HG03432 (cell line): ENCODE measurements around the gene RSBN1L.
"Not testable (repeated sequence)": the region's sequence is repeated elsewhere in the genome, so short reads cannot be mapped to it uniquely, and the experiment has no call there.

Source experiments
- ATAC-seq: cut with Tn5 transposase; IDR thresholded peaks from one replicate; pipeline ENCODE4 v1.9.1; 2021; ENCODE audit warnings: mild to moderate bottlenecking, moderate library complexity; ENCODE audit not compliant: unreplicated experiment

Gene RSBN1L

DNA sequence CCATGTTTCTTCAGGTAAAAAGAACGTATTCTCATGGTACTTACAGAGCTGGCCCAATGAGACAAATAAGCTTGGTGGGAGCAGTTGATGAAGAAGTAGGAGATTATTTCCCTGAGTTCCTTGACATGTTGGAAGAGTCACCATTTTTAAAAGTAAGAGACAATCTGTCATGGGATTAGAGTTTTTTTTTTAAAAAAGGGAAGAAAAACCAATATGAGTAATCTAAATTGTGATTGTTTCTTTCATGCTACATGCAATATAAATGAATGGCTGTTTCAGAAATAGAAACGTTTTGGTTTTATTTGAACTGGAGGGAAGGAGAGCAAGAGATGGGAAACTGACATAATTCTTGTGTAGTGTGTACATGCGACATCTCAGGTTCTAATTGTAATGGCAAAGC, 69.2 kb downstream of the RSBN1L start:
- no peak for ATAC-seq

- ATAC-seq: no peak
These were observed 69.9 kb downstream of the RSBN1L start for GRCh38 chr7:77765906-77766800.

DNA sequence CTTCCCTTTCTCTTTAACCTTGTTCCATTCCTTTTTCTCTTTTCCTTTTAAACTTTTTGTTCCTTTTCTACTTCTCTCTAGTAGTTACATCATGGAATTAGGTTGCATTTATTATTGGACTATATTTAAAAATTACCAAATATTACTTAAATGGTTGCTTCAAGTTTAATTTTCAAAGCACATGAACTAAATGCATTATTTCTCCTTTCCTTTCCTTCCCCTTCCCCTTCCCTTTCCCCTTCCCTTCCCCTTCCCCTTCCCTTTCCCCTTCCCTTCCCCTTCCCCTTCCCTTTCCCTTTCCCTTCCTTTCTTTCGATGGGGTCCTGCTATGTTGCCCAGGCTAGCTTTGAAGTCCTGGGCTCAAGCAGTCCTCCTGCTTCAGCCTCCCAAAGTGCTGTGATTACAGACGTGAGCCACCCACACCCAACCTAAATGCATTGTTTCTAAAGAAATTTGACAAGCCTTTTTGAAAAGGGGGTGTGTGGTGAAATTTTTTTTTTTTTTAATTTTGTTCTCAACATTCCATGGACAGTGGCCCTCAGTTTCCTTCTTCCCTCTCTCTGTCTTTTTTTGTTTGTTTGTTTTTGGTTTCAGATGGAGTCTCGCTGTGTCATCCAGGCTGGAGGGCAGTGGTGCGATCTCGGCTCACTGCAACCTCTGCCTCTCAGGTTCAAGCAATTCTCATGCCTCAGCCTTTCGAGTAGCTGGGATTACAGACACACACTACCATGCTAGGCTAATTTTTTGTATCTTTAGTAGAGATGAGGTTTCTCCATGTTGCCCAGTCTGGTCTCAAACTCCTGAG, 70.7 kb downstream of the RSBN1L start:
- ATAC-seq: no peak

DNA sequence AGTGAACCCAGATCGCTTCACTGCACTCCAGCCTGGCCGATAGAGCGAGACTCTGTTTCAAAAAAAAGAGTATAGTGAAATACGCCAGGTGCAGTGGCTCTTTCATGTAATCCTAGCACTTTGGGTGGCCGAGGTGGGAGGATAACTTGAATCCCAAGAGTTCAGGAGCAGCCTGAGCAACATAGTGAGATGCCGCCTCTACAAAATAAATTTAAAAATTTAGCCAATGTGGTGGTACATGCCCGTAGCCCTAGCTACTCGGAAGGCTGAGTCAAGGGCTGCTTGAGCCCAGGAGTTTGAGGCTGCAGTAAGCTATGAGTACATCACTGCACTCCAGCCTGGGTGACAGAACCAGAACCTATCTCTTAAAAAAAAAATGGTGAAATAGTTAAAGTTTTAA, 74.1 kb downstream of the RSBN1L start:
- no peak for ATAC-seq

DNA sequence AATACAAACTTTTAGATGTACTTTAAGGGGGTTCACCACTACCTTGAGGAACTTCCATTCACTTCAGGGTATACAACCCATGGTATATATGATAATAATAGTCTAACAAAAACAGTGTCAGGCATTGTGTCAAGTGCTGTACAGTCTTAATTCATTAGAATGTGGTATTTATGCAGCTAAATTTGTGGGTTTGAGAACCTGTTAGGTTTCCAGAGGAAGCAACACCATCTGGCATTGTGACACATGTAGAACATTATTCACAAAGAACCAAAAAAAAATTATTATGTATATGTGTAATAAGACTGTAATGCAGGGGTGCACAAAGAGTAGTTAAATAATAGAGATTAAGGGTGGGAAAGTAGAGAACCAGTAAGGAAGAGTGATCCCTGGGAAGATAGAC, 75.6 kb downstream of the RSBN1L start:
- ATAC-seq: no peak

GRCh38 chr7:77778535-77778934, 82.3 kb downstream of the RSBN1L start:
- no peak for ATAC-seq

DNA sequence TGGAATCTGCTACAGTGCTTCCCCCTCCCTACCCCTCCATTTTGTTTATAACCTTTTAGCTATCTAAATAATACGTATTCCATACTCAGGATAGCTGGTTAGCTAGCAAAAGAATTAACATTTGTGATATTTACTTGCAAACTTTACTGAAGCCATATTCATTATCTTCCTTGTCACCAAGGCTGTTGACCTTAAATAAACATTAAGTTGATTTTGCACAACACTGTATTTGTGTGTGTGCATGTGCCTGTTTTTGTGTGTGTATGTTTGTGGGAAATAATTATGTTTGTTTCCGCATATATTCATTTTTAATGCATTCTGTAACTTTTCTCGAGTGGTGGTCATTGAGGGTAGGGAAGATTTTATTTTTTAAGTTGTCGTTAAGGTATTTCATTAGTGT, 86.1 kb downstream of the RSBN1L start:
- no peak for ATAC-seq

DNA sequence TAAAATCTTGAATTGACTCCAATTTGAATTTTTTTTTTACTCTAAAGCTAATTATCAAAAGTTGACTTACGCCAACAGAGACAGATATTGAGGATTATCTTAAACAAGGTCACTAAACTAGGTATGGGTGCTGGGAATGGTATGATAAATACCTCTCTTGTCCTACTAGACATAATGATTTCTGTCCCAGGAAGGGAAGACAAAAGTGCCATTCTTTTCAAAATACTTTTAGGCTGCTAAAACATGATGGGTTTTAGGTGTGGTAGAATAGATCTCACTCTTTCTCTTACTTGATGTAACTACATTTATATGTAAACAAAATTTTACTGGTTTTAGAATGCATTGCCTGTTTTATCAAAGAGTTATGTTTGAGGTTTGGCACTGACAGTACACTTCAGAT, 86.9 kb downstream of the RSBN1L start:
- ATAC-seq: no peak

DNA sequence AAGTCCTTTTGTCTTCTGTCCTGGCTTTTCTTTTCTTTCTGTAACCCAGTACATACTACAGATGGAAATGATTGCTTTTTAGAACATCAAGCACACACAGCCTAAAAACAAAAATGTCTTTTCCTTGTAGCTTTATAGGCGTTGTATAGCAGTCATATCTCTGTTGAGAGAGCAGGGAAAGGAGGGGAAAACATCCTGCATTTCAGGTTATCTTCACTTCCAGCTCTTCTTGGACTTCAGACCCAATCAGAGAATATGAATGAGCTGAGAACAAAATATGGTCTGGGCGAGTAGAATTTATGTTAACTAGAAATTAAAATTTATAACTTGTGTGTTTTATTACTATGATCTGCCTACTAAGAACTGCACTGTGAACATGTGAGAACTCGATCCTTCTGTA, 87.3 kb downstream of the RSBN1L start:
- ATAC-seq: no peak

DNA sequence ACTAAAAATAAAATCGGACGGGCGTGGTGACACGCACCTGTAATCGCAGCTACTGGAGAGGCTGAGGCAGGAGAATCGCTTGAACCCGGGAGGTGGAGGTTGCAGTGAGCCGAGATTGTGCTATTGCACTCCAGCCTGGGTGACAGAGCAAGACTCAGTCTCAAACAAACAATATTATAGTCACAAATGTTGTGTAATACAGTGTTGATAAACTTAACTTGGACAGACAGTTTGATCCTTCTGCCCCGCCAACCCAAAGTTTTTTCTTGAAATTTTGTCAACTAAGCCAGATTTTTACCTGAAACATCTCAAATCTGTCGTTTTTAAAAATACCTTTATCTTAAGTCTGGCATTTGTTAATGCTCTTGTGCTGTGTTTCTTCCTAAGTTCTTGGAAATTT, 88.2 kb downstream of the RSBN1L start:
- not testable (repeated sequence) for ATAC-seq

- no peak for ATAC-seq
These were observed 89.8 kb downstream of the RSBN1L start for GRCh38 chr7:77786018-77786417.

DNA sequence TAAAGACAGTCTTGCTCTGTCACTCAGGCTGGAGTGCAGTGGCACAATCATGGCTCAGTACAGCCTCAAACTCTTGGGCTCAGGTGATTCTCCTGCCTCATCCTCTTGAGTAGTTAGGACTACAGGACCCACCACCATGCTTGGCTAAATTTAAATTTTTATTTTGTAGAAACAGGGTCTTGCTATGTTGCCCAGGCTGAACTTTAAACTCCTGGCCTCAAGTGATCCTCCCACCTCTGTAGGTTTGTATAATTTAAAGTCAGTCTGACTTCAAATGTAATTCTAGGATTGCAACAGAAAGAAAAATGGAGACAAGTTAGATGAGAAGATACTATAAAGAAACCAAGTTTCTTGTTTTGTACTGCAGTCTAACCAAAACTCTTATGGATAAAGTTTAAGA, 90.5 kb downstream of the RSBN1L start:
- no peak for ATAC-seq

GRCh38 chr7:77788327-77788902, 92.2 kb downstream of the RSBN1L start:
- ATAC-seq: no peak

DNA sequence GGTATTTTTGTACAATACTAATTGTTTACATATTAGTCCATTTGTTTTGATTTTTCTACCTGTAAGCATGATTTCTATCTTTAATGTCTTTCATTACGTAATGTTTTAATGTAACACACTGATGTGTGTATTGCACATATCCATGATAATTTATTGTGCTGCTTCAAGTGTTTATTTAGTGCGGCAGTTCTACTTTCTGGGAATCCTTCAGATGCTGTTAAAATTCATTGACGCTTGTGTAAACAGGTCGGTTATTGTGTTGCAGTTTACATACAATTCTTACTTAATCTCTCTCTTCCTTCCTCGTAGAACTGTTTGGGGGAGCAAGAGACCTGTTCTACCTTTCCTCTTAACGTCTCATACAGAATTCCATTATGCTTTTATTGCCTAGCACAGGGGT, 95.1 kb downstream of the RSBN1L start:
- ATAC-seq: no peak

GRCh38 chr7:77791956-77792355, 95.7 kb downstream of the RSBN1L start:
- ATAC-seq: no peak

DNA sequence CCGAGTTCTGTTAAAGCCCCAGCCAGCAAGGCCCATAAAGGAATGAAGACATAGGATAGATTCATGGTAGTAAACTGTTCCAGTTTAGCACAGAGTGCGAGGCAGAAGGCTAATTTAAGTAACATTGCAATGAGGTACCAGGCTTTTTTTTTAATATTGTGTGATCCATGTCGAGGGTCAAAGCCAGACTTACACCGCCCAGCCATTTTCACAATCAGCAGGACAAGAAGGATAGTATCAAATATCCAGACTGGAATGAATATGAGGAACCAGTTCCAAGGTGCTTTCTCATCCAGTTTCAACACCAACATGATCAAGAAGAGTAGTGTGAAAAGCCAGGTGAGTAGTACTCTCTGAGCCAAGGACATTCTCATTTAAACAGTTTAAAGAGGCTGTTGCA, 97.7 kb downstream of the RSBN1L start:
- no peak for ATAC-seq

DNA sequence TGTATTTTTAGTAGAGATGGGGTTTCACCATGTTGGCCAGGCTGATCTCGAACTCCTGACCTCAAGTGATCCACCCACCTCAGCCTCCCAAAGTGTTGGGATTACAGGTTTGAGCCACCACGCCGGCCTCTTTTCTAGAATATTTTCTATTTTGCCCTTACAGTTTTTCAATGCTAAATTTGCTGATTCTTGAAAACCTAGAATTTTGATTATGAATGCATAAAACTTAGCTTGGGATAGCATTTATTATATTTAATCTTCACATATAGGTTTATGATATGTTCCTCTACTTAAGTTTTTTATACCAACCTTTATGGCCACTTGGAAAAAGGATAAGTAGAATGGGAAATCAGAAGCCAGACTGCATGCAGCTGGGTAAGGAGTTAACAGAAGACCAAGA, 99.8 kb downstream of the RSBN1L start:
- no peak for ATAC-seq

DNA sequence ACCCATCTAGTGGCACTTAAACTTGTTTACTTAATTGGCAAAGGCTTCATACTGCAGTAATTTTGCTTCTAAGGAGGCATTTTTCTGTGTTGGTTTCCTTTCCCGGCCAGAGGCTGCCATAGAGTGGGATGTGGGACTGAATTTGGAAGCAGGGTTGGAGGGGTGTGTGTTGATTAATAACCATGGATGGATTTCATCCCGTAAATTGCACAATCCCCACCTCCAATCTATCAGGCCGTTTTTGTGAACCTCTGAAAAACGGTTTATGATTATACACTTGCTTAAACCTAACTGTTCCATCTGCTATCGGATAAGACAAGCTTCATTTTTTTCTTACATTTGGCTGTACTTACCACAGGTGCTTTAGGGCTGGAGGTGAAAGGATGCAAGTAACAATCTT, 100.7 kb downstream of the RSBN1L start:
- ATAC-seq: no peak

DNA sequence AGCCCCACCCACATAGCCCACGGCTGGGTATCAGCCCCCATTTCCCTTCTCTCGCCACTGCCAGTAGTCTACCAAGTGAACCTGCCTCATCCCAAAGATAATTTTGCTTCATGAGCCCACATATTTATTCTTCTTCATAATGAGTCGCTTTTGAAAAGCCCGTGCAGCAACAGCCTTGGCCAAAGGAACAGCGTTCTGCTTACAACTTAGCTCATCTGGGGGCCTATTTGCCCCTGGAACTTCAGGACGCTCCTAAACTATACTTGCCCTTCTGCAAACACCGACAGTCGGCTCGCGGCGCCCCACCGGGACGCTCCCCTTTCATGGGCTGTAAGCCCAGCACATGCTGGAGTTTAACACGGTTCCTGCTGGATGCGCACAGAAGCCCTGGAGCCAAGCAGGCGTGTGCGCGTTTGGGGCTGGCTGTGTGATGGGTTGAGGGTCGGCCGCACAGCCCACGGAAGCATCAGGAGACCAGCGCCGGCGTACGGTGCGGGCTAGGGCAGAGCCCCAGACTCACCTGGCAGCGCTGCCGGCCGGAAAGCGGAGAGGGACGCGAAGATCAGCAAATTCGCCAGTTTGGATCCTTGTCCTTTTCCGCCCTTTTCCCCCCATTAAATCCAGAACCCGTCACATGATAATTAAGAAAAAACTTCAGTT, 101.6 kb downstream of the RSBN1L start:
- peak; percentile 34 for ATAC-seq

GRCh38 chr7:77798394-77799077, 102.3 kb downstream of the RSBN1L start, which contains the start of the genes PHTF2 and TMEM60:
Gene PHTF2, plus strand, starts transcription at chr7:77798773.
Gene TMEM60, minus strand, starts transcription at chr7:77798434. Its CDS starts 4,061 bp downstream, at chr7:77794373.
- ATAC-seq: peak; percentile 91
